ENCODE measurements around the gene SETD5. TPM values are rescaled to one million over a fixed set of nuclear protein-coding genes. Genes with fewer than 3 reads are reported as not detected.

Gene SETD5
- total RNA-seq, 1 donor from 2014 or later, result 162 TPM

DNA sequence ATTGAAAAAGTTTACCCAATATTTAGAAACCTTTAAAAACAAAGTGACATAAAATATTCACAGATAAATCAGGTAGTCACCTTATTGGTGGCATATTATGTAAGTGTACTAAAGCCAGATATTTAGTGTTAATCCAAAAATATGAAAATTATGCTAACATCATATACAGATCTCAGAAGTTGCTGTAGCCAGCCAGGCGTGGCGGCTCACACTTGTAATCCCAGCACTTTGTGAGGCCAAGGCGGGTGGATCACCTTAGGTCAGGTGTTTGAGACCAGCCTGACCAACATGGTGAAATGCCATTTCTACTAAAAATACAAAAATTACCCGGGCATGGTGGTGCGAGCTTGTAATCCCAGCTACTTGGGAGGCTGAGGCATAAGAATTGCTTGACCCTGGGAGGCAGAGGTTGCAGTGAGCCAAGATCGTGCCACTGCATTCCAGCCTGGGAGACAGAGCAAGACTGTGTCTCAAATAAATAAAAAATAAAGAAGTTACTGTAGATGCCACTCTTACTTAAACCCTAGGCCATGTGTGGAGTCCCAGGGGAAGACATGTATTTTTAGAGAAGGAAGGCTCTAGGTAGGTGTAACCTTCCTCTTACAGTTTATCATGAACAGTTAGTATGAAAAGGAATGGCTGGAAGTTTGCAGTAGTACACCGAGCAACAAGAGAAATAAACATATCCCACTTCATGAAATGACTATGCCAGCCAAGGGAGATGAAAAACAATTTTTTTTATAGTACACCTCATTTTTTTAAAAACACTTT is 9.6 kb downstream of the SETD5 start:
- DNase-seq (ENCODE audit: low spot score) (no peak), ATAC-seq (no peak)
- intact Hi-C loops (cut with DNase I), result no loop called here

DNA sequence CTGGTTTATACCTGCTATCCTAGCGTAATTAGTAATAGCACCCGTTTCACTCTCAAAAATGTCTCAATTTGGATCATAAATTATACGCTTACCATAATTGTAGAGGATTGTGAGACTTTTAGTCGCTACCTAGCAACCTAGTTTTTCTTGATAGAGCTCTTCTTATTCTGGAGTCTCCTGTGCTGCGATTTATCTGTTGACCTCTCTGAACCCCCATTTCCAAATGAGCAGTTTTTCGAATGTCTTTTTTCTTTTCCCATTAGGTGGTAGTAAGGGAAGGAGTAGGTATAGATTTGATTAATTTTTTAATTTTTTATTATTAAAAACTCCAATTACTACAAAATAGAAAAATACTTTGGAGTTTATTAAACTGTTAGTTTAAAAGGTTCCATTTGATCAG is 10.6 kb downstream of the SETD5 start:
- intact Hi-C loops (cut with DNase I), result no loop called here
- no peak for ATAC-seq
- no peak for DNase-seq (ENCODE audit: low spot score)

DNA sequence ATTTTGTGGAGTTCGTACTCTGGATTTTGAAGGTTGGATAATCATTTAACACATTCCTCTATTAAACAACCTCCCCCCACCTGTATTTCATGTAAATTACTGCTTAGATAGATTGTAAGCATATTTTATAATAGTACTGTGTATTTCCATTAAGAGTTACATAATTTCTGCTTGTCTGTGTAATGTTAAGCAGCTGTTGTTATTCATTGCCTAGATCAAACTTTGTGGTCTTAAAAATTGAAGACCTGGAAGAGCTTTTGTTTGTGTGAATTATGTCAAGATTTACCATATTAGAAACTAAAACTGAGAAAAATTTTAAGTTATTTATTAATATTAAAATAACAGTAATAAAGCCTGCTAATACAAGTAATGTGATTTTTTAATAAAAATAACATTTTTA is 11.1 kb downstream of the SETD5 start:
- ATAC-seq (no peak), DNase-seq (ENCODE audit: low spot score) (no peak)
- intact Hi-C loops (cut with DNase I), result no loop called here

DNA sequence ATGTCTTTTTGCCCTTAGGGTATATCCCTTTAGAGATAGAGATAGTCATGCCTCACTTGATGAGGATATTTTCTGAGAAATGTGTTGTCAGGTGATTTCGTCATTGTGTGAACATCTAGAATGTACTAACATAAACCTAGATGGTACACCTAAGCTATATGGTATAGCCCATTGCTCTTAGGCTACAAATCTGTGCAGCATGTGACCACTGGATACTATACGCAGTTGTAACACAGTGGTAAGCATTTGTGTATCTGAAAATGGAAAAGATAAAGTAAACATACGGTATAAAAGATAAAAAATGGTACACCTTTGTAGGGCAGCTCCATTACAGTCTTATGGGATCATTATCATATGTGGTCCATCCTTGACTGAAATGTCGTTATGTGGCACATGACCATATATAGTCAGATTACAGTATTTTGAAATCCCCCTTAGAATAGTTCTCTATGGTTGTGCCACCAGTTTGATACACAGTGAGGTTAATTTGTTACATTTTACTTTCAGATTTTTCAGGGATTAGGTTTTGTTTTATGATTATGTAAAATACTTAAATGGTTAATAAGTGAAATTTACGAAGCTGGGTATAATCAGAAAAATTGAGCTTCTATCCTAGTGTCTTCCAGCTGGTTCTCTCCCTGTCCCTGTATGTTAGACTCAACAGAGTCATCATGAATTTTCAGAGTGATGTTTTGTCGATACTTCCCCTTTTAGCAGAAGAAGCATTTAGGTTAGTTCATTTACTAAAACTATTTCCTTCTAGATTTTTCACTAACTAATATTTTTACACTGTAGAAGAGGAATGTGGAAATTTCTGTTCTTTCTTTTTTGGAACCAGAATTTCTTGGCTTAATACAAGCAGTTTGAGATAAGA is 12.8 kb downstream of the SETD5 start:
- intact Hi-C loops (cut with DNase I), result no loop called here

DNA sequence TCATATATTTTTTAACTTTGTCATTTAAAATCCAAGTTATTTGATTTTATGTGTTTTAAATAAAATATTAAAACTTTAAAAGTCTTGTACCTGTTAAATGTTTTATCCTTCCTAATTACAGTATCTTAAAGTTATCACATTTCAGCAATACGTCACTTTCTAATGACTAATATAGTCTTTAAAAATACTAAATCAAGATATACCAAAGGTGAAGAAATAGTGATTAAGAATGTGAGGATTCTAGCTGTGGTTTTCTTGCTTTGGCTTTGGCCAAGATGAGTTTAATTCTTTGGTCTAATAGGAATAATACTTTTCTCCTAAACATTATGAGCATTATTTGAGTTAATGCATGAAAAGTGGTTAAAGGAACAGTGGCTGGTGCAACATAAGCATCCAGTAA is 13.9 kb downstream of the SETD5 start:
- no peak for DNase-seq (ENCODE audit: low spot score)
- ATAC-seq, result no peak
- intact Hi-C loops (cut with DNase I), result no loop called here

More for the DNA sequence above, 12.8 kb downstream of the SETD5 start:
- ATAC-seq (no peak), DNase-seq (ENCODE audit: low spot score) (no peak)

DNA sequence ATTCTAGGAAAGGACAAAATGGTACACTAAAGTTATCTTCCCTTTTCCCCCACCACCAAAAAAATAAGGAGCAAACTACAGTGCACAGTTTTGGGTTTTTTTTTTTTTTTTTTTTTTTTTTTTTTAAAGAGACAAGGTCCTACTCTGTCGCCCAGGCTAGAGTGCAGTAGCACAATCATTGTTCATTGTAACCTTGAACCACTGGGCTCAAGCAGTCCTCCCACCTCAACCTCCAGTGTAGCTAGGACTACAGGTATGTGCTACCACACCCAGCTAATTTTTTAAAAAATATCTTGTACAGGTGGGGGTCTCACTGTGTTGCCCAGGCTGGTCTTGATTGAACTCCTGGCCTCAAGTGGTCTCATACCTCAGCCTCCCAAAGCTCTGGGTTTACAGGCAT is 14.9 kb downstream of the SETD5 start:
- intact Hi-C loops (cut with DNase I), result no loop called here
- ATAC-seq (peak; percentile 20), DNase-seq (ENCODE audit: low spot score) (no peak)

DNA sequence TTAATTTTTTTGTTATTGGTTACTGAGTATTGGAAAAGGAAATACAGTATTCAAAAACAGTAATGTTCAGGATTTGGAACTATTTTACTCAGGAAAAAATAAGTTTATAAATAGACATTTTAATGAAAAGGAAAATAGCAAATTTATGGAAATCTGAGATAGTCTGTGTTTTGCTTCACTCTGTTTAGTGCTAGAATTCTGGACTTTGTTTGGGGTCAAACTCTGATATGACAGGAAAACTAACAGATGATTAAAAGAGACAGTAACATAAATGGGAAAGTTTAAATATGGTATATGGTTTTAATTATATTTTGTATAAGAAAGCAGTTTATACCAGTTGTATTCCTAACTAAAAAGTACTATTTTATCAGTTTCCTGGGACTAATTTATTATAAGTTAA is 17.4 kb downstream of the SETD5 start:
- DNase-seq (ENCODE audit: low spot score), result no peak
- intact Hi-C loops (cut with DNase I), result no loop called here
- ATAC-seq, result no peak

DNA sequence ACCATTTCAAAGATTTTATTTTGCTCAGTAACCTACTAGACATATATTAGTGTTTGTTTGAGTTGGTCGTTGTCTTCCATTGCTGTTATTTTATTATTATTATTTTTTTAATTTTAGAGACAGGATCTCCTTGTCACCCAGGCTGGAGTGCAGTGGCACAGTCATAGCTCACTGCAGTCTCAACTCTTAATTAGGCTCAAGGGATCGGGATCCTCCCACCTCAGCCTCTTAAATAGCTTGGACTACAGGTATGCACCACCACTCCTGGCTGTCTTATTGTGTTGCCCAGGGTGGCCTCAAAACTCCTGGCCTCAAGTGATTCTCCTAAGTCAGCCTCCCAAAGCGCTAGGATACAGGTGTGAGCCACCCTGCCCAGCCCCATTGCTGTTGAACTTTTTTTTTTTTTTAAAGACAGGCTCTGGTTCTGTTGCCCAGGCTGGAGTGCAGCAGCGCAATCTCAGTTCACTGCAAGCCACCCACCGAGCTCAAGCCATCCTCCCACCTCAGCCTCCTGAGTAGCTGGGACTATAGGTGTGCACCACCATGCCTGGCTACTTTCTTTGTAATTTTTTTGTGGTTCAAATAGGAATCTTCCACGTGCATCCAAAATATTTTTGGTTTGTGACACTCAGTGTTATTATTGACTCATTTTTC is 18.2 kb downstream of the SETD5 start:
- no peak for ATAC-seq
- no peak for DNase-seq (ENCODE audit: low spot score)
- intact Hi-C loops (cut with DNase I), result no loop called here

DNA sequence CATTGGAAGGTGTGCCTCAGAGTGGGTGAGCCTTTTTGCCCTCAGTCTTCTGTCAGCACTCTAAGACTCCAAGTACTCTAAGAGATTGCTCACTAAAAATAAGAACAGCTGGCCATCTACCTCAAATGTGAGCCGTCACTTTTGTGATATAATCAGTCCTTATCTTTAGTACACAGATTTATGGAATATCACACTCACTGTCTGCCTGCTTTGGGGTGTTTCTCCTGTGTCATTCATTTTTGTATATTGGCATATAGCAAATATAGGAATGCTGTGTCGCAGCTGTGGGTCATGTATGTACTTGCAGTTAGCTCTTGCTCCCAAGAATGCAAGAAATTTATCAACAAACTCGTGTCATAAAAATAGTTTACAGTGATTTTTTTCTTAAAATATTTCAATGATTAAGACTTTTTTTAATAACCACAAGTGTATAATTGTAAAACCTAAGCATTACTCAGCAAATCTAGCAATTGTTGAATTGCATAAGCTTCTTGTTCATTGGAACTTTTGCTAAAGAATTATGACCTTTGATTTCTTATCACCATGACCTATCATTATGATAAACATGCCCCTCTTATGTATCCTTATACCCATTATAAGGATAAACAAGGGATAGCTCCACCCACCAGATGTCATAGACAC is 18.8 kb downstream of the SETD5 start:
- ATAC-seq, result no peak
- DNase-seq (ENCODE audit: low spot score), result no peak

DNA sequence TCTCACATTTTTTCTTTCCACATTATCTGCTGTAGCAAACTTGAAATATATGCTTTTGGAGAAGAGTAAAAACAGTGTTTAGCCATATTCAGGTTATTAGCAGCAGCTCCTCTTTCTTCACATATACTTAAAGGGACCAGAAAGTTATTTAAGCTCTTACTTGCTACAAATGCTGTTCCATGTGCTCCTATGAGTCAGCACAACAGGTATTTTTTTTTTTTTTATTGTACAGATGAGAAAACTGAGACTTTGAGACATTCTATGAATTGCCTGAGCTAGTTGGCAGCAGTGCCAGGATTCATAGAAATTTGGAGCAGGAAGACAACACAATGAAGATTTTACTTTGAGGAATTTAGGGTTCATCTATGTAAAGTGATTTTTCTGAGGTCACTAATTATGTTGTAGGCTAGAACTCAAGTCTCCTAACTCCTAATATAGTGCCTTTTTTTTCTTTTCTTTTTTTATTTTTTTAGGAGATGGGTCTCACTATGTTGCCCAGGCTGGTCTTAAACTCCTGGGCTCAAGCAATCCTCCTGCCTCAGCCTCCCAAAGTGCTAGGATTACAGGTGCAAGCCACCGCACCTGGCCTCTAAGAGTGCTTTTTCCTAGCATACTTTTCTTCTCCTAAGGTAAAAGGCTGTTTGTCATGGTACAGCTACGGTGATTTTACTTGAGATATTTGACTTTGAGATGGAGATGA is 23.6 kb downstream of the SETD5 start:
- ATAC-seq (no peak), DNase-seq (ENCODE audit: low spot score) (no peak)
- intact Hi-C loops (cut with DNase I), result no loop called here

More for the DNA sequence above, 18.8 kb downstream of the SETD5 start:
- intact Hi-C loops (cut with DNase I), result no loop called here

DNA sequence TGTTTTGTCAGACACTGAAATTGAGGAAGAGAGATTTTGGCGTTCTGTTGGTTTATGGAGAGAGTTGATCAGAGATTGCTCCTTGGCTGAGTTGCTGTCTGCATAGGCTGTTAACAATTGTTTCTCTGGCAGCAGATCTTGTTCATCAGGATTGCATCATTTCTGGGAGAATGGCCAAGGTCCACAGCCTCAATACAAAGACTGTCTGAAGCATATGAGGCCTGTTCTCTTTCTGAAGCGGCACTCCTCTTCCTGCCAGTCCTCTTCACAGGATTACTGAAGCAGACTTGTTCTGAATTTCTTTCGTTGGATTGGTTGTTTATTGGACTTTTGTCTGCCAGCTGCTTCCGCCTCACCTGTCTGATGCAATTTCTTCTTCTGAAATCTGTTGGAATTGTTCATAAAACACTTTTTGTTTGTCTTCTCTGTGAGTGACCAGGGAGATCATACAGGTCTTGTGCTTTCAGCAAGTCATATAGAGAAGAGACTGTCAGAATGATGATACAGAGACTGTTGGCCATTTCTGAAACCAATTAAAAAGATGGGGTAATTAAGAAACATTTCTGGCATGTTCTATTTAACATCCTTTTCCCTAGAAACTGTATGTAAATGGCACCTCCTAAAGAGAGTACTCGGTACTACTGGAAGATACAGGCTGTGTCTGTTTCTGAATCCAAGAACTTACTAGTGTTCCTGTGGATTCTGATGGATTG is 25.5 kb downstream of the SETD5 start:
- peak; percentile 99 for ATAC-seq
- intact Hi-C loops (cut with DNase I), result loop anchor here (2.0 kb wide), 1 partner anchor 24 kb away; no protein-coding TSS in a partner anchor
- DNase-seq (ENCODE audit: low spot score), result peak; percentile 85

DNA sequence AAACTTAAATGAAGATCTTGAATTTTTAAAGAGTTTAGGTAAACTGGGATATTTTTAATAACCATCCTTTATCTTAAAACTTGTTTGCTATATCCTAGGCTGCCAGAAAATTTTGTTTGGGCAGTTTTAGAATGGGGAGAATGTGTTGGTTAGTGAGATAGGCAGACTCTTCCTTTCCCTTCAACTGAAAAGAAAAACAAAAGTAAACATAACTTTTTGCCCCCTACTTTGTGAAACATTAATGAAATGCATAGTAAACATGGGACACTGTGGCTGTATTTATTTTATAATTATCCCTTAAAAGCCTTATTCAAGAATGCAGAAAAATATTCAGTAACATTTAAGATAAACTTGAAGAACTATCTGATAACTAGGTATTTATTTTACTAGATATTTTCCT is 31.0 kb downstream of the SETD5 start:
- intact Hi-C loops (cut with DNase I), result no loop called here
- DNase-seq (ENCODE audit: low spot score) (no peak), ATAC-seq (no peak)

DNA sequence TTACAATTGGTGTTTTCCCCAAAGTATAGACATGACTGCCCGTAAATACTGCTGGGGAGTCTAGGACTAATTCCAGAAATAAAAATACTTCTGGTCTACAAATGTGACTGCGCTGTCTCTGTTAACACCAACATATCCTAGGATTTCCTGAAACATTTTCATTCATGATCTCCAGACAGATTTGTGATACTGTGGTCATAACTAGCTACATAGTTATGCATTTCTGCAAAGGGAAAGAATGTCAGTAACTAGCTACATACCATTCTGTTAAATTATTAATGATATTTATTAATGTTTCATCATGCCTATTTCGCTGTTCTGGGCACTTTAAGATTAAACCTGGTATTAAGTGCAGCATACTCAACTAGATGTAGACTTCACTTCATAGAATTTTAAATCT is 33.3 kb downstream of the SETD5 start:
- ATAC-seq, result no peak
- DNase-seq (ENCODE audit: low spot score), result no peak
- intact Hi-C loops (cut with DNase I), result no loop called here

DNA sequence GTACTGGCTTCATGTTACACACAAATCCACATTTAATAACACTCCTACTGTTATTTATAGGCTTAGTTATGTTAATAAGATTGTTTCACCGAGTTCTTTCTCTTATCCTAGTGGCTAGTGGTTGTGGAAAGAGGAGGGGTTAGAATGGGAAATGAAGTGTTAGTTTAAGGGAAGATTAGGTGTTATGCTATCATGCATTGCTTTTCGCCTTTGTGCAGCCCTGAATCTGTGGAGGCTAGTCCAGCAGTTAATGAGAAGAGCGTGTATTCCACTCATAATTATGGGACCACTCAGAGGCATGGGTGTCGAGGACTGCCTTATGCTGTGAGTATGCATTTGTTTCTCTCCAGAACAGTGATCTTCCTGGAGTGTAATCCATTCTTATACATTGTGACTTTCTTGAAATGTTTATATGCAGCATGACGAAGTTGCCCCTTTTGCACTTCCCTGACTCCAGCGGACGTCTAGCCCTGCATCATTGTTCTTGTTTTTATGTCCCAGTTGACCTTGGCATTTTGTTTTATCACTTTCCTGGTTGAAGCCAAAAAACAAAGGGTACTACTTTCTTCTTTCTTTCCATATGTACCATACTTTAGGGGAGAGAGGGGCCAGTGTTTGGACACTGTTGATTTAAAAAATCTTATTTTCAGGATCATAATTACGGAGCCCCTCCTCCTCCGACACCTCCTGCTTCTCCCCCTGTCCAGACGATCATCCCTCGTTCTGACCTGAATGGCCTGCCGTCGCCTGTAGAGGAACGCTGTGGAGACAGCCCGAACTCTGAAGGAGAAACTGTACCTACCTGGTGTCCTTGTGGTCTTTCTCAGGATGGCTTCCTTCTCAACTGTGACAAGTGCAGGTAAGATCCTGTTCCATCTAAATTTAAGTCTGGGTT is 36.5 kb downstream of the SETD5 start:
- ATAC-seq, result no peak
- intact Hi-C loops (cut with DNase I), result no loop called here
- DNase-seq (ENCODE audit: low spot score), result no peak

DNA sequence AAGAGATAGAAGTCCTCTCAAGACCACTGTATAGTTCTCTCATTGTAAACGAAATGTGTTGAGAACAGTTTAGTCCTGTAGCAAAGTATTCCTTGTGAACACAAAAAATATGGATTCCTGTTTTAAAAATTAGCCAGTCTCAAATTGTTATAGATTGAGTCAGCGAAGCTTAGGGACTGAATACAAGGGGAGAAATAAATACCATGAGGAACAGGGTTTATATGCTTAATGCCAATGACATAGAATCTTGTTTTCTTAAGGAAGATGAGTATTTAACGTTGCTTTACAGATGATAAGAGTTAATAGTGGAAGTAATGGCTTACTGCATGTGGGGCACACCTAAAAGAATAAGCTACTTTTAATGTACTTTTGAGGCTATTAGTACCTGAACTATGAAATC is 37.9 kb downstream of the SETD5 start:
- ATAC-seq (no peak), DNase-seq (ENCODE audit: low spot score) (no peak)
- intact Hi-C loops (cut with DNase I), result no loop called here

DNA sequence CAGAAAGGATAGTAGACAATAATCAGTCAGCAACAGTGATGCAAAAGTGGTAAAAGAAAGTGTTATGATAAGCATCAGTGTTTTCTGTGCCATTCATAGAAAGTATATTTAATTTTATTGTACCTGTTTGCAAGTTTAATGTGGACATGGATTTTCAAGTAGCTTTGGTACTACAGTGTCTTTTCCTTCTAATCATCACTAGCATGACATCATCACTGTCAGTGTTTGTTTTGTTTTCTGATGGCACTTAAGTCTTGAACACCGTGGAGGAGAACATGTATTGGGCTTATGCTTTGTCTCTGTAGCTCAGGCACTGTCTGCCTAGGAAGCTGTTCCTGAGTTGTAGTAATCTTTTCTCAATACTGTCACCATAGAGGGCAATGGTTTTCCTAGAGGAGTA is 41.9 kb downstream of the SETD5 start:
- no peak for ATAC-seq
- intact Hi-C loops (cut with DNase I), result no loop called here
- no peak for DNase-seq (ENCODE audit: low spot score)

DNA sequence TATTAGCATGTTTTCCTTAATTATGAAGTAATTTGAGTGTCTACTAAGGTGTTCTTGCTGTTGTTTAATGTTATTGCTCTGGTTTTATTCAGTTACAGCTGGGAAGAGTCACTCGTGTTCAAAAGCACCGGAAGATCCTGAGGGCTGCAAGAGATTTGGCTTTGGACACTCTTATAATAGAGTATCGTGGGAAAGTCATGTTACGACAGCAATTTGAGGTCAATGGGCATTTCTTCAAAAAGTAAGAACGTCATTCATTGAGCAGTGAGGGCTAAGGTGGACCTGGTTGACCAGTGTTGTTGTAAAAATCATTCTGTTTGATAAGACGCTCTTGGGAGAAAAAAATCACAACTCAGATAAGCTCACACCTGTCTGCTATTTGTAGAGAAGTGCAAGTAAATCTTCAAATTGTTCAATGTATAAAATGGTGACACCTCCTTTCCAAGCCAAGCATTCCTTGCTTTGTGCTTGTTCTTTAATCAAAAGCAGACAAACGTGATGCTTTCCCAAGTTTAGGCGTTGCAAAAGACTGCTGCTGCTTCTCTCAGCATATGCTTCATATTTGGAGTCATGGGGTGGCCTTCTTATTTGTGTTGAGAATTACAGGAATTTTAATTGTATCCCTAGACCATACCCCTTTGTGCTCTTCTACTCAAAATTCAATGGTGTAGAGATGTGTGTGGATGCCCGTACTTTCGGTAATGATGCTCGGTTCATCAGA is 44.2 kb downstream of the SETD5 start:
- ATAC-seq (no peak), DNase-seq (ENCODE audit: low spot score) (no peak)
- intact Hi-C loops (cut with DNase I), result no loop called here
